Measurements from ENCODE around the gene BLVRA. TPM values are rescaled to one million over a fixed set of nuclear protein-coding genes. Genes with fewer than 3 reads are reported as not detected.
"Not testable (repeated sequence)": the region's sequence is repeated elsewhere in the genome, so short reads cannot be mapped to it uniquely, and the experiment has no call there.

The BLVRA gene
- total RNA-seq, 6 donors from 2014 or later: 77.5 to 112 (median 105) TPM

- no peak for TF ChIP-seq EP300 (IDR thresholded peaks at IDR 0.05)
- TF ChIP-seq POLR2AphosphoS5 (IDR thresholded peaks at IDR 0.05): no peak
- TF ChIP-seq CTCF (IDR thresholded peaks at IDR 0.05): no peak
- TF ChIP-seq POLR2A (IDR thresholded peaks at IDR 0.05): no peak
- no peaks in the 10 kb centered on the region for H3K4me1 ChIP-seq
- DNase-seq (no peak), ATAC-seq (ENCODE audit: low FRiP score in 2 of 2) (no peak)
- H3K27me3 ChIP-seq: no peaks in the 10 kb centered on the region
- 64 to 85% methylated on average over 6 of the region's 6 CpGs for WGBS, 2 donors
- no peak overlapping the region for H3K27ac ChIP-seq
- no peaks in the 10 kb centered on the region for H3K36me3 ChIP-seq
- no peaks in the 10 kb centered on the region for H3K9me3 ChIP-seq
- no peak overlapping the region for H3K4me3 ChIP-seq
These were observed 65.5 kb downstream of the BLVRA start for GRCh38 chr7:43823941-43824340.

- ATAC-seq (ENCODE audit: low FRiP score in 2 of 2); H3K4me1 ChIP-seq; H3K9me3 ChIP-seq; H3K36me3 ChIP-seq; H3K27ac ChIP-seq; H3K27me3 ChIP-seq; H3K4me3 ChIP-seq; DNase-seq: not testable (repeated sequence)
- WGBS, 2 donors: 71 to 72% methylated on average over 12 of the region's 12 CpGs
These were observed 66.0 kb downstream of the BLVRA start for GRCh38 chr7:43824513-43824912.

- Histone ChIP-seq H3K4me1 (no peaks in the 10 kb centered on the region), H3K9me3 (no peaks in the 10 kb centered on the region), H3K36me3 (no peaks in the 10 kb centered on the region), H3K4me3 (no peak overlapping the region), H3K27ac (no peak overlapping the region), H3K27me3 (no peaks in the 10 kb centered on the region)
- ATAC-seq (ENCODE audit: low FRiP score in 2 of 2) (no peak), DNase-seq (no peak)
- 0 to 39% methylated on average over 1 of the region's 1 CpG for WGBS, 2 donors
- TF ChIP-seq POLR2A (IDR thresholded peaks at IDR 0.05): no peak
- TF ChIP-seq EP300 (IDR thresholded peaks at IDR 0.05): no peak
- TF ChIP-seq POLR2AphosphoS5 (IDR thresholded peaks at IDR 0.05): no peak
- no peak for TF ChIP-seq CTCF (IDR thresholded peaks at IDR 0.05)
These were observed 66.5 kb downstream of the BLVRA start for GRCh38 chr7:43824963-43825362.

GRCh38 chr7:43825391-43825808, 66.9 kb downstream of the BLVRA start:
- H3K36me3 ChIP-seq: no peaks in the 10 kb centered on the region
- H3K27me3 ChIP-seq: no peaks in the 10 kb centered on the region
- DNase-seq (no peak), ATAC-seq (ENCODE audit: low FRiP score in 2 of 2) (no peak)
- H3K4me1 ChIP-seq: no peaks in the 10 kb centered on the region
- H3K4me3 ChIP-seq: no peak overlapping the region
- no peak overlapping the region for H3K27ac ChIP-seq
- WGBS, 2 donors: 55 to 76% methylated on average over 5 of the region's 5 CpGs
- TF ChIP-seq POLR2AphosphoS5 (IDR thresholded peaks at IDR 0.05) (no peak), CTCF (IDR thresholded peaks at IDR 0.05) (no peak), POLR2A (IDR thresholded peaks at IDR 0.05) (no peak), EP300 (IDR thresholded peaks at IDR 0.05) (no peak)
- no peaks in the 10 kb centered on the region for H3K9me3 ChIP-seq

- not testable (repeated sequence) for H3K36me3 ChIP-seq; H3K4me3 ChIP-seq; H3K9me3 ChIP-seq; H3K4me1 ChIP-seq; H3K27me3 ChIP-seq; DNase-seq; H3K27ac ChIP-seq; ATAC-seq (ENCODE audit: low FRiP score in 2 of 2)
These were observed 72.4 kb downstream of the BLVRA start for GRCh38 chr7:43830917-43831316.

- Histone ChIP-seq H3K4me3 (peak overlapping the region in 3 of 4 donors; percentile 21 to 43 (median 33)), H3K27ac (peak overlapping the region in 1 of 4 donors; percentile 28), H3K36me3 (no peaks in the 10 kb centered on the region), H3K9me3 (no peaks in the 10 kb centered on the region), H3K4me1 (peaks cover 0 to 19% (median 5%) of the 10 kb centered on the region in 4 donors), H3K27me3 (no peaks in the 10 kb centered on the region)
- 58 to 61% methylated on average over 8 of the region's 8 CpGs for WGBS, 2 donors
- no peak for TF ChIP-seq CTCF (IDR thresholded peaks at IDR 0.05)
- no peak for TF ChIP-seq EP300 (IDR thresholded peaks at IDR 0.05)
- TF ChIP-seq POLR2AphosphoS5 (IDR thresholded peaks at IDR 0.05): no peak
- TF ChIP-seq POLR2A (IDR thresholded peaks at IDR 0.05): no peak
- DNase-seq (no peak), ATAC-seq (ENCODE audit: low FRiP score in 2 of 2) (no peak)
These were observed 76.2 kb downstream of the BLVRA start for GRCh38 chr7:43834463-43835251.

Measured in upper lobe of left lung (tissue), 6 donors.